RPMI8226 (cell line): Measurements from ENCODE around the gene FAM53A.

Source experiments
- DNase-seq: peaks from one replicate; pipeline ENCODE4 v3.0.0-alpha.2; 2015

The FAM53A gene

DNA sequence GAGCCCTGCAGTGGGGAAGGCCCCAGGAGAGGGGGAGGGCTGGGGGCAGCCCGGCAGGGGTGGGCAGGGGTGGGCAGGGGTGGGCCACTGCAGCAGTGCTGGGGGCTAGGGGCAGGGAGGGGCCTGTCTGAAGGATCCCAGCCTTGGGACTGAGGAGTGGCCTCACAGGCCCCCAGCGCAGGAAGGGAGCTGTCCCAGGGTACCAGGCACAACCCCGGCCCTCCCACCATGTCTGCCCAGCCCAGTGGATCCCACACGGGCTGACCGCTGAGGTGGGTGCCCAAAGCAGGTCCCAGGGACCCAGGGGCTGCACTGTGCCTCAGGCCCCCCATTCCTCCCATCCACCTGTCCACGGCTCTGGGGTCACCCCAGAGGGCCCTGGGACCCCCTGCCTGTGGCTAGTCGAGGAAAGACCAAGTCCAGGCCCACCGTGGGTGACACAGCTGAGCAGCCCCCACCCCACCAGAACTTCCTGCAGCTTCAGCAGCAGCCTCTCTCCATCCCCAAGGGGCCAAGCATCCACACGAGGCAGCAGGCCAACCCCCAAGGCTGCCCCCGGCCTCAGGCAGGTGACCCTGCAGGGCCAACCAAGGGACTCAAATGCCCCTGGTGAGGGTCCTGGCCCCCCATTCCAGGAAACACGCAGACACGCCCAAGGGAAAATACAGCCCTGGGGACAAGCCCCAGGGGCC is 46.4 kb downstream of the FAM53A start:
- no peak for DNase-seq

DNA sequence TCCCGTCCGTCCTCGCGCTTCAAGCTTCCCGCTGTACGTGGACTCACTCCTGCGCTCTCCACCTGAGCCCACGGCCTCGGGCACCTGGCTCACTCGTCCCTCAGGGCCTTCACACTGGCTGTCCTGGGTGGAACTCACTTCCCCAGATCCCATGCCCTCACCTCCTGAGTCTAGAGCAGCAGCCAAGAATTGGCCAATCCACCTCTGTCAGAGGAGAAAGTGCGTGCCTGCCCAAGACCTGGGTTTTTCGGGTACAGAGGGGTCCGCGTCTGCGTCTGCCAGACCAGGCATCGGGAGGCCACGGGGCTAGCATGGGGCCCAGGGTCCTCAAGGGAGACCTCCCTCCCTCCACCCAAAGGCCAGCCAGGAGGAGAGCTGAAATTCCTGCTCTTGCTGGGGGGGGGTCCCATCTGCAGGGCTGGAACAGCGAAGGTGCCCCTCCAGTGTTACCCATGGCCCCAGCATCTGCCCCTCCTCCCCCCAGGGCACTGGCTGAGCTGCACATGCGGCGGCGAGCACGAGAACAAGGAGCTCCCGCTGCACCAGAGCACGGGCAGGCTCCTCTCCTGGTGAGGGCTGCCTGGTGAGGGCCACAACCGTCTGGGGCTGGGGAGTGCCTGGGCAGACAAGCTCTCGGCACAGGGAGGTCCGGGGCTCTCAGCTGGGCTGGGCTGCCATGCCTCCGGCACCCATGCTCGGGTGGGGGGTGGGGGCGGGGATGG is 47.5 kb downstream of the FAM53A start:
- no peak for DNase-seq

DNA sequence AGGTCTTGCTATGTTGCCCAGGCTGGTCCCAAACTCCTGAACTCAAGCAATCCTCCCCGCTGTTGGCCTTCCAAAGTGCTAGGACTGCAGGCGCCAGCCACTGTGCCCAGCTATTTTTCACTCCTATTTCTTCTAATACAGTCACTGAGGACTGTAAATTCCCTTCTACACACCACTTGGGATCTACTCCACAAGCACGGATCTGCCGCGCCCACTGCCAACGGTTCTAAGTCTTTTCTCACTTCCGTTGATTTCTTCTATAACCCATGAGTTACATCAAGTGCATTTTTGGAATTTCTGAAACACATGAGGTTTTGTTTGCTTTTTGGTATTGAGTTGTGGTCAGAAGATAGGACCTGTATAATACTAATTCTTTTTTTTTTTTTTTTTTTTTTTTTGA is 48.6 kb downstream of the FAM53A start:
- DNase-seq, result no peak

DNA sequence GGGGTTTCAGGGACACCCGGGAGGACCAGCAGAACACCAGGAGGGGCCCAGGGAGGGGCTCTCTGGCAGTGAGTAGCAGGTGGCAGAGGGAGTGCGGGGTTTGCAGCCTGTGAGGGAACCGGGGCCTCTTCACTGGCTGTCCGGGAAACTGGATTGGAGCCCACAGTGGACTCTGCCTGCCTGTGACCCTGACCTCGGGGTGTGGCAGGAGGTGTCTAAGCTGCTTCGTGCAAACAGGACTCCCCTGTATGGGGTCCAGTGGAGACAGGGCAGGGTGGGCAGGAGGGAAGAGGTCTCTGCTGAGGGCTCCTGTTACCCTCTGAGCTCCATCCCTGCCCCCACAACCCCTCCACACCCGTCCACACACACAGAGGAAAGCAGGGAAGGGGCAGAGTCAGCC is 50.1 kb downstream of the FAM53A start:
- DNase-seq, result no peak

DNA sequence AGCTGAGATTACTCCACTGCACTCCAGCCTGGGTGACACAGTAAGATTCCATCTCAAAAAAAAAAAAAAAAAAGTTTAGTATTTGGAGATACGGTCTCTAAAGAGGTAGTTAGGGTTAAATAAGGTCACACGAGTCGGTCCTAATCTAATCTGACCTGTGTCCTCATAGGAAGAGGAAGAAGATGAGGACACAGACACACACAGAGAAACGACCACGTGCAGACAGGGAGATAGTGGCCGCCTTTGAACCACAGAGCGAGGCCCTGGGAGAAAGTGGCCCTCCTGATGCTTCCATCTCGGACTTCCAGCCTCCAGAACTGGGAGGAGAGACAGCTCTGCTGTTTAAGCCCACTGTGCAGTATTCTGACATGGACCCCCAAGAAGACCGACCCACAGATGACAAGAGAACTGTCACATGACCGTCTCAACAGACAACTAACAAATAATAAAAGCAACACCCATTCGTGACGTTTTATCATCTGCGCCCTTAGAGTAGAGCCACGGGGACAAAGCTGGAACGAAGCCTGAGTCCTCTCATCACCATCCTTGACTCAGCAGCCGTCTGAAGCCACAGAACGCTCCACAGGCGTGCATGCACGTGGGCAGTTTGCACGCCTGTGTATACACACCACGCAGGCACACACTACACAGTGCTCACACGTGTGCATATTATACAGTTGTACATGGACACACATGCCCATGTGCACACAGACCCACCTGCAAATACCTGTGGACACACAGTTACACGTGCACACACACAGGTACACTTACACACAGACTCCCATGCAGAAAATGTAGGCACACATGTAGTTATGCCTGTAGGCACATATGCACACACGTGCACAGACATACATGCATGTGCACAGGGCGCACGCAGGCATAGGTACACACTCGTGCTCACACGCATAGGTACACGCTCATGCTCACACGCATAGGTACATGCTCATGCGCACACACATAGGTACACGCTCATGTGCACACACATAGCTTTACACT is 51.7 kb downstream of the FAM53A start:
- no peak for DNase-seq

DNA sequence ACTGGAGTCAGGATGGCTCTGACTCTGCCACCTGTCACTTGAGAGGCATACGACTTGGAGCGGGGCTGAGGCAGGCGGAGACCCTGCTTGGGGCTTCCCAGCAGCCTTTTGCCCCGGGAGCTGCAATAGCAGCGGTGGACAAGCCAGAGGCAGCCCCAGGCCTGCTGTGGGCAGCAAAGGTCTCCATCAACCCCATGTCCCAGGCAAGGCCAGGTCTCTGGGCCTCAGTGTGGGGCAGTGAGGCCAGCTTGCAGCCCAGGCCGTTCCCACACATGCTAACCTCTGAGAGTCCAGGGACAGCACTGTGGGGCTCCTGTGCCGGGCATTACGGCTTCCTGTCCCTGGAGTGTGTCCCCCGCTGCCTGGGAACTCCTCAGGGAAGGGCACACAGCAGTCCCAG is 53.0 kb downstream of the FAM53A start:
- no peak for DNase-seq

DNA sequence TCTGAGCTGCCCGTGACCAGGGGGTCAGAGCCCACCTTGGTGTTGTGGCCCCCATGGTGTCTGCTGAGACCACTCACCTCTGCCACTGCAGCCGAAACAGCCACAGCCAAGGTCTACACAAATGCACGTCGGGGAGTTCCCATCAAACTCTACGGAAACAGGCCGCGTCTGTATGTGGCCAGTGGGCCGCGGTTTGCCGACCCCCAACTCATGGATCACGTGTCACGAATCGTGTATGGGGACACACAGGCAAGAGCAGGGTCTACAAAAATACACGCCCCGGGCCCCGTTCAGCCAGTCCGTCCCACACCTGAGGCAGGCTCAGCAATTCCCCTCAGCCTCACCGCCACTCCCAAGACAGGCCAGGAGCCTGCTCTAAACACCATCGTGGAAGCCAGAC is 53.8 kb downstream of the FAM53A start:
- DNase-seq, result no peak

DNA sequence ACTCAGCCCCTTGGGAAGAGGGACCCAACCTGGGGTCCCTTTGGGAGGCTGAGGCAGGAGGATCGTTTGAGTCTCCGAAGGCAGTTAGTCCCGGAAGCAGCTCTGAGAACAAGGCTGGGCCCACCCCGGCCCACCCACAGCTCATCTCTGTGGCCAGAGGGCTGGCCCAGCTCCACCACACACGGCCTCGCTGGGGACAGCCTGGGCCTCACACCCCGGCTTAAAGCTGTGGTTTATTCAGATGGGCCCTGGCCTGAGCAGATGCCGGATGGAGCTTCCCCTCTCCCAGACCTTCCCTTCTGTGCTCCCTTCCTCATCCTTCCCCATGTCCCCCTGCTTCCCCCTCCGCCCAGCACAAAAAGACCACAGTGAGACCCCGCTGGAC is 54.4 kb downstream of the FAM53A start:
- DNase-seq, result no peak

DNA sequence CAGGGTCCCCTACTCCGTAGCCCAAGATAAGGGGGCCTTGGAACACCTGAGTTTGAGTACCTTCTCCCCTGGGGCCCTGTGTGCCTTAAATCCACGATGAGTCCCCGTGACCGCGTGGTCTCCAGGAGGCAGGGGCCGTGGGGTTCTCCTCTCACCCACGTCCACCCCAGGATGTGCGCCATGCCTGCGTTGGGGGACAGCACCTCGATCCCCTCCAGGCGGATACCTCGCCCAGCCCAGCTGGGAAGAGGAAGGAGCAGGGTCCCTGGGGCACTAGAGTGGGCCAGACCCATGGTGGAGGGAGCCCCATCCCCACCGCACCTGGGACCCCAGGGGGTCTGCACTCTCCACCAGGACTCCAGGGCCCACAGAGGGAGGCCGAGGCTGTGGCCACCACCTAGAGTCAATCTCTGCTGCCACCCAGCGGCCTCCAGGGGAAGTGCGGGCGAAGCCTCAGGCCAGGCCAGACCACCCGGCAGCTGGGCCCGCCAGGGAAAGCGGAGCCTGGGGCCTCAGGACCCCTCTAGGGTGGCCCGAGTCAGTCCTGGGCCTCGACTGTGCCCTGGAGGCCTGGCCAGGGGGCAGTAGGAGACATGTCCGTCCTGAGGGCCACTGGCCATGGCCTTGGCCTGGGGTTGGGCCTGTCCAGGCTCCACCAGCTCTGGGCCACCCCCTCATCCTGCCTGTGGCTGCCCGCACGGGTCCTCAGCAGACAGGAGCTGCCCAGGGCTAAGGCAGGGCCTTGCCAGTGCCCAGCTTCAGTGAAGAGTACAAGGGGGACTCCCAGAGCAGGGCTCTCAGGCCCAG is 55.0 kb downstream of the FAM53A start:
- DNase-seq, result peak; percentile 61

DNA sequence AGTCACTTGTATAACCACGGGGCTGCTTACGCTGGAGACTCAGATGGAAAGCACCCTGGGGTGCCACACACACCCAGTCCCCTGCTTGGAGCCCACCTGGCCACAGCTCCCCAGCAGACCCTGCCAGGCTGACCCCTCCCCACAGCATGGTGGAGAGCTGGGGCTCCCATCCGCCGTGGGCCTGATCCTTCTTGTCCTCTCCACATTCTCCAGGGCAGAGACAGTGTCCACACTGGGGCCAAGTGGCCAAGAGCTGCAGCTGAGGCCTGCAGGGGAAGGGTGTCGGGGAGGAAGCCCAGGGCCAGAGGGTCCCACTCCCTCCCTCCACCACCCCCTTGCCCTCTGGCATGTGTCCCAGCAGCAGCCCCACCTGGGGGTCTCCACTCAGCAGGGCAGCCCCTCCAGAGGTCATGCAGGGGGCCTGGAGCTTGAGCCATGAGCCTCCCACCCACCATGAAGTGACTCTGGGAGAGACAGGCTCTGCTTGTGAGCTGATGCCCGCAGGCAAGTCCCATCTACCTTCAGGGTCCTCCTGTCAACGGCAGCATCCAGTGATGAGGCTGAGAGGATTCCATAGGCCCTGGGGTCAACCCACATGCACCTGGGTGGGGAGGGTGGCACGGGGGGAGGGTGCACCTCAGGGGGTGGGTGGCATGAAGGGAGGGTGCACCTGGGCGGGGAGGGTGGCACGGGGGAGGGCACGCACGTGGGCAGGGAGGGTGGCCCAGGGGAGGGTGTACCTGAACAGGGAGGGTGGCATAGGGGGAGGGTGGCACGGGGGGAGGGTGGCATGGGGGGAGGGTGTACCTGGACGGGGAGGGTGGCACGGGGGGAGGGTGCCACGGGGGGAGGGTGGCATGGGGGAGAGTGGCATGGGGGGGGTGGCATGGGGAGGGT is 56.4 kb downstream of the FAM53A start:
- DNase-seq, result no peak

DNA sequence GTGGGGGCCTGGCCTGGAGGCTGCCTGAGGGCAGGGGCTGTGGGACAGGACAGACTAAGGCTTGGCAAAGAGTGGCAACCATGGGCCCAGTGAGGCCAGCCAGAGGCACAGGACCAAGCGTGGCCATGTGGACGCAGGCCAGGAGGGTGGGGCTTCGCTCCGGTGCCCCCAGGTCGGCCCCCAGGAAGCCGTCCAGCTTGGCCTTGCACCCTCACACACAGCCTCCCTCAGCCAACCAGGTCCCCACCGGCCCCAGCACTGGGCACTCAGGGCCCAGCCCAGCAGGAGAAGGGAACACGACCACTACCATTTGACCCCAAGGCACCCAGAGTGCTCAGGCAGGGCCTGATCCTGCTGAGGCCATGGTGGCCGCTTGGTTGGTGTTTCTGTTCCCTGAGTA is 57.2 kb downstream of the FAM53A start:
- DNase-seq, result no peak

DNA sequence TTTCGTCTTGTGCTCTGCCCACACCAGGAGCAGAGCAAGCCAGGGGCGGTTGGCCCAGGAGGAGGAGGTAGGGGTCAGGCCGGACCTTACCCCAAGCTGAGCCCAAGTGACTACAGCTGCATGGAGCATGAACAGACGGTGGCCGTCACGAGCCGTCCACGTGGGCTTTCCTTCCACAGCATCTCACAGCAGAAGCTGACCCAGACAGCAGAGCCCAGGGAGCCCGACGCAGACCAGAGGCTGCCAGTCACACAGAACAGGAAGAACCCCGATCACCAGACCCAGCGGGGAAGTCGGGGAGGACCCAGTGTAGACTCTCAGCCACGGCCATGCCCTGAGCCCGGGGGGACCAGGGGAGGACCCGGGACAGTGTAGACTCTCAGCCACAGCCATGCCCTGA is 58.0 kb downstream of the FAM53A start:
- no peak for DNase-seq

DNA sequence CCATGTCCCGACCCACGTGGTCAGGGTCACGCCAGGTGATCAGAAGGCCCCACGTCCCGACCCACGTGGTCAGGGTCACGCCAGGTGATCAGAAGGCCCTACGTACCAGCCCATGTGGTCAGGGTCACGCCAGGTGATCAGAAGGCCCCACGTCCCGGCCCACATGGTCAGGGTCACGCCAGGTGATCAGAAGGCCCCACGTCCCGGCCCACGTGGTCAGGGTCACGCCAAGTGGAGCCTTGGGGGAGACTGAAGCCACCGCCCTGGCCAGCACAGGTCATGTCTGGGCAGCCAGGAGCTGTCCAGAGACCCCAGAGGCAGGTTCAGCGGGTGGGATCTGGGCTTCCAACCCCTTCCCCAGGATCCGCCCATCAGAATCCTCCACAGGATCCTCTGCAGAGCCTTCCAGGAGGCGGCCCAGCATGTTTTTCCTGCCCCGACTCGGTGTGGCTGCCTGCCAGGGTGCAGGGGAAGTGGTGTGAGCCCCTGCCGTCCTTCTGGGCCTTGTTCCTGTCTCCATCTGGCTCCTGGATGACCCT is 58.4 kb downstream of the FAM53A start:
- DNase-seq, result no peak

DNA sequence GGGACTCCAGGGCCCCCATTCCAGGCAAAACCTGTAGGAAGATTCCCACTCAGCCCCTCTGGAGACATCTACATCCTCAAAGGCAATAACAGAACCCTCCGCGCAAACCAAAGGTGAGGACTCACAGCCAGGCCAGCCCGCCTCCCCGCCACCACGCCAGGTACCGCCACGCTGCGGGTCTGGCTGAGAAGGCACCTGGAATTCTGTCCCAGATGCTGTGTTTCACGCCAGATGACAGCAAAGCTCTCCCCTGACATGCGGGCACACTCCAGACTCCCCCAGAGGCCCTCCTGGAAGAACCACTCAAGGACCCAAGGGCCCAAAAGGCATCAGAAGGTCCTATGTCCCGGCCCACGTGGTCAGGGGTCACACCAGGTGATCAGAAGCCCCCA is 59.6 kb downstream of the FAM53A start:
- no peak for DNase-seq

DNA sequence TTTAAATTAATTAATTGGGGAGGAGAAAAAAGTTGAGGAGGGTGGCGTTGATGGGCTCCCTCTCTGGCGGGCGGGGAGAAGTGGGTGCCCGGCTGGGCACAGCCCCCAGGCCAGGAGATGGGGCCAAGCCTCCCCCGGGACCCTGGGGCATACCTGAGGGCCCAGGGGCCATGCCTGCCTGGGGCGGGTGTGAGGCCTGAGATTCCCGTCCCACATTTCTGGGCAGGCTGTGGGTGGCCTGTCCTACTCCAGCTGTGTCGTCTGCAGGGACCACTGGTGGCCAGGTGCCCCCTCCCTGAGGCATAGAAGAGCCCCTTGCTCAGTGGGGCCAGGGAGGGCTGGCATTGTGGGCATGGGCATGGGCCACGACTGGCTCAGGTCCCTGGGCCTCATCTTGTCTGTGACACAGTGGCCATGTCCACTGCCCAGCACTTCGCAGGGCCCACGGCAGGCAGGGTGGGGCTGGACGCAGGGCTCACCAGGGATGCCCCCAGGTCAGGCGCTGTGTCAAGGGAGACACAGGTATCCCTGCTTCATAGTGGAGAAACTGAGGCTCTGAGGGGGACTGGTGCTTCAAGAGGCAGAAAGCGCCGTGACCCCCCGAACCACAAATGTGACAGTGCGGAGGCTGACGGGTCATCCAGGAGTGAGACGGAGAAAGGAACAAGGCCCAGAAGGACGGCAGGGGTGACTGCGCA is 60.1 kb downstream of the FAM53A start:
- no peak for DNase-seq

DNA sequence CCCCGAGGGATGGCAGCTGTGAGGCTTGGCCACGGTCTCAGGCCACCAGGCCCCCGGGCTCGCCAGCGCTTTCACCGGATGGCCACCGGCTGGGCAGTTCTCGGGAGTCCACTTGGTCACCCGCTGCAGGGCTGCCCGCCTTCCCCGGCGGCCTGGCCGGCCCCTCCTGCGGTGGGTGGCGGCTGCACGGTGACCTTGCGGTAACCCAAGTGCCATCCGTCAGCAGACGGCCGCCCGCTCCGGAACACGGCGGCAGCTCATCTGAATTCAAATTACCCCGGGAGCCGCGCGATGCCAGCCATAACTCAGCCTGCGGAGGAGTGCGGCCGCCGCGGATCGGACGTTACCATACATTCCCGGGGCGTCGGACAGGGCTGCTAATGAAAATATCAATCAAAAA is 60.7 kb downstream of the FAM53A start:
- DNase-seq, result no peak

DNA sequence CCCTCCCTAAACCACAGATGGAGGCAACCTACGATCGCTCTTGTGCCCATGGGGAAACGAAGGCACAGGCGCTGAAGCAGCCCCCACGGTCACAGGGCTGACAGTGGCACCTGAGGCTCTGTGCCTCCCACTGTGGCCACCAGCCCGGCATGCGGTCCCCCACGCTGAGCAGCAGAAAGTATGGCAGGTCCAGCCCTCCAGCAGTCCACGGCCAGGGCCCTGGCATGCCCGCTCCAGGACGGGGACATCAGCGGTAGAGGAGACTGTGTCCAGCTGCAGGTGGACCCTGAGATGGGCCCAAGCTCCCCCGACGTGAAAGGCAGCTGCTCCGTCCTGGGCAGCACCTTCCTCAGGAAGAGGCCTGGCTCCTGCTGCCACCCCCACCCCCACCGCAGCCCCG is 61.2 kb downstream of the FAM53A start:
- no peak for DNase-seq

DNA sequence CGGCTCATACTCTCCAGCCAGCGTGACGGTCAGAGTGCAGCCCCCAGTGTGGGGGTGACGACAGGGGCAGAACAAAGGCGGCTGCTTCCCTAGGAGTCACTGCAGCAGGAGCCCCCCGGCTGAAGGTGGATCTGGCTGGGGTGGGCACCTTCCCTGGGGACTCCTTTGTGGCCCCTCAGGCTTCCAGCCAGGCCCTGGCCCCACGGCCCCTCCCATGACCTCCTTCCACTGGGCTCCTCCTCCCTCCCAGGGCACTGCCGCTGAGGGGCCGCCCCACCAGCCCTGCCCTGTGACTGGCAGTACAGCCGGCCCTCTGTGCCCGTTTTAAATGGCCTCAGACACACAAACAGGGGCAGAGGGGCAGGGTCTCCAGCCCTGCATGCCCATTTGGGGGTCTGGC is 61.9 kb downstream of the FAM53A start:
- no peak for DNase-seq

DNA sequence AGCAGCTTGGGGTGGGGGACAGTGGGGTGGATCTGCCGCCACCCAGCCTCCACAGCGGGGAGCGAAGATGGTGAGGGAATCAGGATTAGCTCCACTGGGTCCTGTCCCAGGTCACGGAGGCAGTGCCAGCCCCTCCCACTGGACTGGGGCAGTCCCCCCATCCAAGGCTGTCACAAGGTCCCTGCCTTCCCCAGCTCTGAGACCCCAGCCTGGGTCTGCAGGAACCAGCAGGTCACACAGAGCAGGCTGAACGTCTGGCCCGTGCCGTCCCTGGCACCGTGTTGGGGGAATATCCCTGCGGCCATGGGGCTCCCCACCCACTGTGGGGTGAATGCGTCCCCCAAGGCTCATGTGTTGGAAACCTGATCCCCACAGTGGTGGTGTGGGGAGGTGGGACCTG is 62.6 kb downstream of the FAM53A start:
- no peak for DNase-seq

DNA sequence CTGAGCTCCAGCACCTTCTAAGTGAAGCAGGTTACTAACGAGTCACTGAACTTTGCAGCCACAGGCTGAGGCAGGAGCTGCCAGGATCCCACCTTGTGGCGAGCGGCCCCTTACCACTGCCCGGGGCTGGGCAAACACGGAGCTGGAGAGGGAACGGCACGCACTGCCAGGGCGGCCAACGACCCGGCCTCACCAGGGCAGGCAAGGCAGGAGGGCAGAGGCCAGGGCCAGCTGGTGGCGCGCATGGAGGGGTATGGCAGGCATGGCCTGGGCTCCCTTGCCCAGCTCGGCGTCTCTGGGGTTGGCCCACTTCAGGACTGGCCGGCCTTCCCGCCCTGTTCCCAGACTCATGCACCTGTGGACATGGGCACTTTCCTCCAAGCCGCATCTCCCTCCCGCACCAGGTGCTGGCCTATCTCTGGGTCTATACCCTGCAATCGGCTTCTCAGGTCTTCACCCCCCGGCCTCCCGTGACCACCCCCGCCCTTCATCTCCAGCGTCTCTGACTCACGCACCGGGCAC is 64.9 kb downstream of the FAM53A start:
- DNase-seq, result no peak

DNA sequence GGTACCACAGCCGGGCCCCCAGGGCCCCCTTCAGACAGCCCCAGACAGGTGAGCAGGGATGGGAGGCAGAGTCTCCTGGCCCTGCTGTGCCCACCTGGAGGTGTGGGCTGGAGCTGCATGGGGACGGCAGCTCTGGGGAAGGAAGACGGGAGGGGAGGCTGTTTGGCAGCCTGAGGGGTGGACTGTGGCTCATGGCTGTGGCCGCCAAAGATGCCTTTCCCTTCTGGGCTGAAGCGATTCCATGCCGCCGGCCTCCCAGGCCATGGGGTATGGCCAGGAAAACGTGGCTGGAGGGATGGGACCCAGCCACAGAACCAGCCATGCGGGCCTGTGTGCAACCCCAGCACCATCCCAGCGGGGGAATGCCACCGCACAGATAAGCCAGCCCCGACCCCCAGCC is 65.7 kb downstream of the FAM53A start:
- DNase-seq, result no peak
